D721Med (cell line): ENCODE measurements around the gene FAM149B1.

Experiments
- DNase-seq: peaks from one replicate; pipeline ENCODE4 v3.0.0; 2011; ENCODE audit warnings: low spot score; ENCODE audit not compliant: insufficient read length
- FAIRE-seq: peaks from 2 replicates; lab custom pipeline; 2011; peaks lifted over from hg19 to GRCh38; lab: Jason Lieb, UNC
- CTCF ChIP-seq: IDR thresholded peaks from 2 replicates; pipeline ENCODE4 v1.5.1; 2012; ENCODE audit warnings: mild to moderate bottlenecking, control low read depth; ENCODE audit not compliant: insufficient read depth; ENCODE audit errors: missing control alignments

FAM149B1 gene

GRCh38 chr10:73228247-73228646, 60.3 kb downstream of the FAM149B1 start:
- TF ChIP-seq CTCF: no peak
- FAIRE-seq: no peak
- DNase-seq: no peak

- no peak for TF ChIP-seq CTCF
- FAIRE-seq (no peak), DNase-seq (no peak)
Measured at GRCh38 chr10:73229567-73229966, 61.6 kb downstream of the FAM149B1 start.

GRCh38 chr10:73232887-73233286, 65.0 kb downstream of the FAM149B1 start:
- DNase-seq (no peak), FAIRE-seq (no peak)
- no peak for TF ChIP-seq CTCF

- DNase-seq (no peak), FAIRE-seq (no peak)
- TF ChIP-seq CTCF: no peak
Measured at GRCh38 chr10:73233883-73234282, 66.0 kb downstream of the FAM149B1 start.

- no peak for FAIRE-seq
- DNase-seq: no peak
- no peak for TF ChIP-seq CTCF
Measured at GRCh38 chr10:73234695-73235094, 66.8 kb downstream of the FAM149B1 start.

GRCh38 chr10:73238990-73239566, 71.2 kb downstream of the FAM149B1 start:
- DNase-seq (no peak), FAIRE-seq (no peak)
- no peak for TF ChIP-seq CTCF

- no peak for DNase-seq
- no peak for TF ChIP-seq CTCF
- FAIRE-seq: no peak
Measured at GRCh38 chr10:73239908-73240307, 72.0 kb downstream of the FAM149B1 start.
